GM23338 (cell line): Measurements from ENCODE around the gene MVB12B. TPM values are rescaled to one million over a fixed set of nuclear protein-coding genes. Genes with fewer than 3 reads are reported as not detected.

Source experiments
- ATAC-seq: fragments of 200-7000 bp; cut with Tn5 transposase; 3 replicates; pipeline ENCODE4 v1.9.1; 2020
- DNase-seq: peaks from one replicate; pipeline ENCODE4 v3.0.0-alpha.2; 2015; ENCODE audit warnings: low spot score
- H2AFZ ChIP-seq: fragments of 200-600 bp; sonication (generic); 2 replicates; pipeline ENCODE4 v1.8.0; 2016; ENCODE audit warnings: antibody characterized with exemption, mild to moderate bottlenecking, moderate library complexity
- H3F3A ChIP-seq: fragments of 200-600 bp; sonication (generic); replicated peaks from 2 replicates; pipeline ENCODE4 v1.8.0; 2017; ENCODE audit warnings: antibody characterized with exemption, mixed run types, low read depth
- H3K27ac ChIP-seq: fragments of 200-600 bp; sonication (generic); 2 replicates; pipeline ENCODE4 v1.6.1; 2016; ENCODE audit warnings: low read depth
- H3K27me3 ChIP-seq: fragments of 200-600 bp; sonication (generic); 2 replicates; pipeline ENCODE4 v1.8.0; 2016; ENCODE audit warnings: mild to moderate bottlenecking, mixed run types, moderate library complexity; ENCODE audit not compliant: insufficient read depth
- H3K36me3 ChIP-seq: fragments of 200-600 bp; sonication (generic); 2 replicates; pipeline ENCODE4 v1.8.0; 2016; ENCODE audit warnings: mild to moderate bottlenecking; ENCODE audit not compliant: insufficient read depth
- H3K4me1 ChIP-seq: fragments of 200-600 bp; sonication (generic); 2 replicates; pipeline ENCODE4 v1.8.0; 2016; ENCODE audit warnings: mild to moderate bottlenecking, moderate library complexity; ENCODE audit not compliant: insufficient read depth
- H3K4me2 ChIP-seq: fragments of 200-600 bp; sonication (generic); 2 replicates; pipeline ENCODE4 v1.7.1; 2017; ENCODE audit warnings: mixed run types
- H3K4me3 ChIP-seq: fragments of 200-600 bp; sonication (generic); 2 replicates; pipeline ENCODE4 v1.6.1; 2016; ENCODE audit warnings: mixed run types
- H3K79me2 ChIP-seq: fragments of 200-600 bp; sonication (generic); replicated peaks from 2 replicates; pipeline ENCODE4 v1.8.0; 2017; ENCODE audit warnings: mild to moderate bottlenecking; ENCODE audit not compliant: insufficient read depth
- H3K9me2 ChIP-seq: fragments of 200-600 bp; sonication (generic); 2 replicates; pipeline ENCODE4 v1.8.0; 2017; ENCODE audit not compliant: insufficient read depth
- H4K20me1 ChIP-seq: fragments of 200-600 bp; sonication (generic); replicated peaks from 2 replicates; pipeline ENCODE4 v1.8.0; 2017; ENCODE audit warnings: mild to moderate bottlenecking; ENCODE audit not compliant: insufficient read depth
- H3K27ac Mint-ChIP-seq: 2 replicates; pipeline ENCODE4 v1.8.0; 2020; ENCODE audit warnings: inconsistent platforms, mild to moderate bottlenecking, moderate library complexity, mixed read lengths
- H3K27me3 Mint-ChIP-seq: 3 replicates; pipeline ENCODE4 v1.8.0; 2022; ENCODE audit warnings: low read depth, mild to moderate bottlenecking, moderate library complexity, mixed read lengths, inconsistent platforms; ENCODE audit not compliant: insufficient read depth, poor library complexity
- H3K36me3 Mint-ChIP-seq: 3 replicates; pipeline ENCODE4 v1.8.0; 2021; ENCODE audit warnings: low read depth, mild to moderate bottlenecking, inconsistent platforms, moderate library complexity, mixed read lengths
- H3K4me1 Mint-ChIP-seq: 3 replicates; pipeline ENCODE4 v1.8.0; 2020; ENCODE audit warnings: mild to moderate bottlenecking, inconsistent platforms, mixed read lengths
- H3K4me3 Mint-ChIP-seq: 3 replicates; pipeline ENCODE4 v1.8.0; 2021; ENCODE audit warnings: moderate library complexity, mild to moderate bottlenecking, inconsistent platforms, mixed read lengths
- H3K9me3 Mint-ChIP-seq: 3 replicates; pipeline ENCODE4 v1.8.0; 2020; ENCODE audit warnings: moderate library complexity, mild to moderate bottlenecking, inconsistent platforms, mixed read lengths
- CREB1 ChIP-seq: fragments of 250-450 bp; sonication (Bioruptor Pico); IDR thresholded peaks from 2 replicates; pipeline ENCODE4 v1.5.0; 2020; ENCODE audit warnings: low read depth, mild to moderate bottlenecking, moderate library complexity
- ETS1 ChIP-seq: IDR thresholded peaks from 2 replicates; pipeline ENCODE4 v1.6.1; 2016; ENCODE audit warnings: antibody characterized with exemption
- EZH2 ChIP-seq: fragments of 200-600 bp; sonication (generic); IDR thresholded peaks from one replicate; pipeline ENCODE4 v1.8.0; 2017; ENCODE audit warnings: antibody characterized with exemption, mild to moderate bottlenecking, low read depth; ENCODE audit not compliant: unreplicated experiment
- EZH2phosphoT487 ChIP-seq: fragments of 200-600 bp; sonication (generic); IDR thresholded peaks from one replicate; pipeline ENCODE4 v1.8.1; 2018; ENCODE audit warnings: antibody characterized with exemption; ENCODE audit not compliant: unreplicated experiment
- JUNB ChIP-seq: IDR thresholded peaks from one replicate; pipeline ENCODE4 v1.6.1; 2016; ENCODE audit warnings: antibody characterized with exemption; ENCODE audit not compliant: unreplicated experiment
- NANOG ChIP-seq: IDR thresholded peaks from 2 replicates; pipeline ENCODE4 v1.6.1; 2016; ENCODE audit warnings: antibody characterized with exemption, borderline replicate concordance
- POLR2AphosphoS5 ChIP-seq: IDR thresholded peaks from 2 replicates; pipeline ENCODE4 v1.6.1; 2016; ENCODE audit warnings: antibody characterized with exemption, low read depth
- REST ChIP-seq: IDR thresholded peaks from one replicate; pipeline ENCODE4 v1.6.1; 2018; ENCODE audit warnings: antibody characterized with exemption; ENCODE audit not compliant: unreplicated experiment
- STAT1 ChIP-seq: IDR thresholded peaks from one replicate; pipeline ENCODE4 v1.6.1; 2016; ENCODE audit warnings: antibody characterized with exemption; ENCODE audit not compliant: unreplicated experiment
- ZNF114 ChIP-seq: fragments of 250-450 bp; sonication (Bioruptor Pico); IDR thresholded peaks from 2 replicates; pipeline ENCODE4 v1.5.0; 2020; ENCODE audit warnings: mild to moderate bottlenecking, moderate library complexity
- ZNF331 ChIP-seq: fragments of 250-450 bp; sonication (Bioruptor Pico); IDR thresholded peaks from 2 replicates; pipeline ENCODE4 v1.5.0; 2020; ENCODE audit warnings: low read depth, mild to moderate bottlenecking, moderate library complexity
- ZNF462 ChIP-seq: fragments of 250-450 bp; sonication (Bioruptor Pico); IDR thresholded peaks from 2 replicates; pipeline ENCODE4 v1.5.0; 2020; ENCODE audit warnings: mild to moderate bottlenecking, moderate library complexity
- polyA plus RNA-seq: library from polyadenylated mRNA; unstranded; fragments of >200 nt; fragmentation: Nextera tagmentation; extraction: Ambion mirVana; gene quantifications from 2 replicates; pipeline ENCODE4 v1.2.1, GENCODE V29; 2016
- total RNA-seq: library from RNA; depleted of rRNA; stranded (reverse); fragments of >200 nt; shearing (Covaris generic); gene quantifications from 2 replicates; pipeline ENCODE4 v1.2.3, GENCODE V29; 2014
- TF ChIP-seq, protein P1 (sequence below), 2 experiments: fragments of 200-600 bp in 1 of 2; sonication (generic) in 1 of 2; conservative IDR thresholded peaks; 2 replicates each; pipeline versions ENCODE4 v1.5.1 to v1.6.1; 2016 to 2017; ENCODE audit warnings: antibody characterized with exemption in 2 of 2, low read depth in 2 of 2, mild to moderate bottlenecking in 2 of 2, moderate library complexity in 1 of 2

The MVB12B gene
- total and polyA plus RNA-seq, 2 experiments from 2014 or later: 1.9 to 6.6 TPM

DNA sequence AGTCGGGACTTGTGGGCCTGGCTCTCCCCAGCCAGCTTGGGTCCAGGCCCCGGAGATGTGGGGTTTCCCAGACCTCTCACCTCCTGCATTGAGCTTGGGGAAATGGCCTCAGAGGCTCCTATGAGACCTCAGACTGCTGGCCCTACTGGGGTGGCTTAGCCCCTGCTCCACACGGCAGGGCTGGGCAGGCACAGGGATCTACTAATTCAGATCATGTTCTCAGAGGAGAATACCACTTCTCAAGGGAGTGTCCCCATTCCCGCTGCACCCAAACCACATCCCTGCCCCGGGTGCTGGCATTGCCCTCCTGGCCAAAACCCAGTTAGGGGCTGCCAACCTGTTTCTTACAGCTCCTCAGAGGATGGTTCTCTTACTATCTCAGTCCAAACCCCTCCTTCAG is 205.0 kb downstream of the MVB12B start:
- peaks cover 70% of the 10 kb centered on the region for H3K4me1 Mint-ChIP-seq
- Histone ChIP-seq H3F3A (0 out of 2 replicates have a peak, but pooled peaks cover 10% of the 10 kb centered on the region), H3K4me1 (peaks cover 57% of the 10 kb centered on the region), H3K36me3 (no peaks in the 10 kb centered on the region; the same call in 1 of the 2 replicates), H3K4me2 (no peak overlapping the region), H2AFZ (peak overlapping the region; percentile 88), H4K20me1 (no peaks in the 10 kb centered on the region), H3K27ac (no peak overlapping the region), H3K79me2 (no peaks in the 10 kb centered on the region), H3K4me3 (no peak overlapping the region), H3K27me3 (peaks cover 16% of the 10 kb centered on the region; the same call in 1 of the 2 replicates), H3K9me2 (no peaks in the 10 kb centered on the region)
- H3K4me3 Mint-ChIP-seq: no peak overlapping the region
- no peak overlapping the region; the same call in 1 of the 2 replicates for H3K27ac Mint-ChIP-seq
- ATAC-seq (no peak; the same call in 2 of the 3 replicates), DNase-seq (no peak)
- H3K36me3 Mint-ChIP-seq: no peaks in the 10 kb centered on the region
- H3K27me3 Mint-ChIP-seq: peaks cover 24% of the 10 kb centered on the region
- no peak for TF ChIP-seq EZH2phosphoT487
- no peak for TF ChIP-seq CREB1 (CRISPR knock-in tag)
- TF ChIP-seq ZNF331: no peak
- TF ChIP-seq POLR2AphosphoS5: no peak
- TF ChIP-seq STAT1: no peak
- TF ChIP-seq, protein P1, sequence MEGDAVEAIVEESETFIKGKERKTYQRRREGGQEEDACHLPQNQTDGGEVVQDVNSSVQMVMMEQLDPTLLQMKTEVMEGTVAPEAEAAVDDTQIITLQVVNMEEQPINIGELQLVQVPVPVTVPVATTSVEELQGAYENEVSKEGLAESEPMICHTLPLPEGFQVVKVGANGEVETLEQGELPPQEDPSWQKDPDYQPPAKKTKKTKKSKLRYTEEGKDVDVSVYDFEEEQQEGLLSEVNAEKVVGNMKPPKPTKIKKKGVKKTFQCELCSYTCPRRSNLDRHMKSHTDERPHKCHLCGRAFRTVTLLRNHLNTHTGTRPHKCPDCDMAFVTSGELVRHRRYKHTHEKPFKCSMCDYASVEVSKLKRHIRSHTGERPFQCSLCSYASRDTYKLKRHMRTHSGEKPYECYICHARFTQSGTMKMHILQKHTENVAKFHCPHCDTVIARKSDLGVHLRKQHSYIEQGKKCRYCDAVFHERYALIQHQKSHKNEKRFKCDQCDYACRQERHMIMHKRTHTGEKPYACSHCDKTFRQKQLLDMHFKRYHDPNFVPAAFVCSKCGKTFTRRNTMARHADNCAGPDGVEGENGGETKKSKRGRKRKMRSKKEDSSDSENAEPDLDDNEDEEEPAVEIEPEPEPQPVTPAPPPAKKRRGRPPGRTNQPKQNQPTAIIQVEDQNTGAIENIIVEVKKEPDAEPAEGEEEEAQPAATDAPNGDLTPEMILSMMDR (conservative IDR thresholded peaks at IDR 0.05; ENCODE audit: low read depth in 2 of 2): no peak
- no peak for TF ChIP-seq ZNF114 (CRISPR knock-in tag)
- TF ChIP-seq NANOG: no peak
- TF ChIP-seq REST: no peak
- TF ChIP-seq JUNB: no peak
- TF ChIP-seq ETS1: no peak
- TF ChIP-seq EZH2: no peak
- no peak for TF ChIP-seq ZNF462 (CRISPR knock-in tag)
- no peaks in the 10 kb centered on the region for H3K9me3 Mint-ChIP-seq
